Upper lobe of left lung (tissue), 6 donors: Measurements from ENCODE around the gene BIN2. TPM values are rescaled to one million over a fixed set of nuclear protein-coding genes. Genes with fewer than 3 reads are reported as not detected.

ENCODE experiments used
- ATAC-seq, 2 donors: fragments of 200-7000 bp; cut with Tn5 transposase; one replicate each; pipeline ENCODE4 v1.9.1; 2022; ENCODE audit warnings: mild to moderate bottlenecking in 2 of 2, moderate library complexity in 2 of 2; ENCODE audit not compliant: low FRiP score in 2 of 2
- DNase-seq, 2 donors: peaks; one replicate each; pipeline ENCODE4 v3.0.0-alpha.2; 2019 to 2020
- H3K27ac ChIP-seq, 4 donors: fragments of 200-600 bp; sonication (generic); one replicate each; pipeline ENCODE4 v1.5.1; 2016 to 2019
- H3K27me3 ChIP-seq, 4 donors: fragments of 200-600 bp; sonication (generic); one replicate each; pipeline ENCODE4 v1.5.1; 2017 to 2019
- H3K36me3 ChIP-seq, 4 donors: fragments of 200-600 bp; sonication (generic); one replicate each; pipeline ENCODE4 v1.5.1; 2016 to 2019
- H3K4me1 ChIP-seq, 4 donors: fragments of 200-600 bp; sonication (generic); one replicate each; pipeline ENCODE4 v1.5.1; 2018 to 2019
- H3K4me3 ChIP-seq, 4 donors: fragments of 200-600 bp; sonication (generic); one replicate each; pipeline ENCODE4 v1.5.1; 2017 to 2019; ENCODE audit warnings: mild to moderate bottlenecking in 2 of 4, moderate library complexity in 1 of 4
- H3K9me3 ChIP-seq, 4 donors: fragments of 200-600 bp; sonication (generic); one replicate each; pipeline ENCODE4 v1.5.1; 2018 to 2019
- CTCF ChIP-seq, 6 experiments: fragments of 450-650 bp in 4 of 6; fragments of 200-600 bp in 2 of 6; sonication (generic) in 2 of 6; IDR thresholded peaks; one replicate each; pipeline ENCODE4 v1.5.1; 2016 to 2019; ENCODE audit warnings: antibody characterized with exemption in 6 of 6
- EP300 ChIP-seq, 4 donors: sonication (generic); formaldehyde crosslinking; IDR thresholded peaks; one replicate each; pipeline ENCODE4 v1.5.1; 2017; ENCODE audit warnings: antibody characterized with exemption in 4 of 4, control low read depth in 2 of 4
- POLR2A ChIP-seq, 4 donors: fragments of 450-650 bp; IDR thresholded peaks; one replicate each; pipeline ENCODE4 v1.5.1; 2016 to 2017; ENCODE audit warnings: antibody characterized with exemption in 4 of 4, mild to moderate bottlenecking in 2 of 4
- POLR2AphosphoS5 ChIP-seq, 2 donors: sonication (generic); formaldehyde crosslinking; IDR thresholded peaks; one replicate each; pipeline ENCODE4 v1.5.1; 2017; ENCODE audit warnings: antibody characterized with exemption in 2 of 2
- WGBS, 2 donors: methylation state at CpG; one replicate each; pipeline ENCODE4 v1.1.5; 2017 to 2018; 5-methylcytosine and 5-hydroxymethylcytosine counted together
- total RNA-seq, 6 donors: library from RNA; depleted of rRNA in 4 of 6; stranded (reverse); fragments of >200 nt in 4 of 6; gene quantifications; one replicate each; pipeline versions ENCODE4 v1.1.0 to v1.2.1, GENCODE V29; 2016 to 2021
- donor health status: DM: no; HTN: no; CAD: no; lungs with moderate emphysema.
- donor health status: DM: no; HTN: yes; CAD: no; lungs with severe emphysema.

BIN2 gene
- total RNA-seq, 6 donors from 2014 or later: 16.5 to 54.5 (median 30.6) TPM

- ATAC-seq: peak in 1 of 2 donors; percentile 28
- H3K27ac ChIP-seq: peak overlapping the region; percentile 100
- H3K36me3 ChIP-seq: peaks cover 17 to 33% (median 29%) of the 10 kb centered on the region in 4 donors
- DNase-seq: peak in 1 of 2 donors; percentile 61
- H3K4me3 ChIP-seq: peak overlapping the region; percentile 57 to 91 (median 85)
- H3K27me3 ChIP-seq: no peaks in the 10 kb centered on the region
- H3K4me1 ChIP-seq: peaks cover 30 to 42% (median 39%) of the 10 kb centered on the region in 4 donors
- no peak for TF ChIP-seq POLR2A (IDR thresholded peaks at IDR 0.05)
- no peak for TF ChIP-seq EP300 (IDR thresholded peaks at IDR 0.05)
- no peak for TF ChIP-seq CTCF (IDR thresholded peaks at IDR 0.05)
- TF ChIP-seq POLR2AphosphoS5 (IDR thresholded peaks at IDR 0.05): no peak
- 9 to 11% methylated on average over 10 of the region's 10 CpGs for WGBS, 2 donors
- no peaks in the 10 kb centered on the region for H3K9me3 ChIP-seq
Observed at GRCh38 chr12:51238037-51238509, 85.9 kb downstream of the BIN2 start.

- H3K27ac ChIP-seq: no peak overlapping the region
- DNase-seq (no peak), ATAC-seq (no peak)
- H3K9me3 ChIP-seq: no peaks in the 10 kb centered on the region
- H3K4me1 ChIP-seq: peaks cover 0 to 7% (median 6%) of the 10 kb centered on the region in 4 donors
- TF ChIP-seq CTCF (IDR thresholded peaks at IDR 0.05) (no peak), POLR2A (IDR thresholded peaks at IDR 0.05) (no peak), EP300 (IDR thresholded peaks at IDR 0.05) (no peak), POLR2AphosphoS5 (IDR thresholded peaks at IDR 0.05) (no peak)
- H3K4me3 ChIP-seq: no peak overlapping the region
- 53 to 72% methylated on average over 5 of the region's 5 CpGs for WGBS, 2 donors
- no peaks in the 10 kb centered on the region for H3K27me3 ChIP-seq
- H3K36me3 ChIP-seq: no peaks in the 10 kb centered on the region
Observed at GRCh38 chr12:51234530-51234929, 89.4 kb downstream of the BIN2 start.

- Histone ChIP-seq H3K4me3 (no peak overlapping the region), H3K27ac (no peak overlapping the region), H3K4me1 (peaks cover 0 to under 1% (median 0%) of the 10 kb centered on the region in 4 donors), H3K27me3 (no peaks in the 10 kb centered on the region), H3K9me3 (no peaks in the 10 kb centered on the region), H3K36me3 (no peaks in the 10 kb centered on the region)
- TF ChIP-seq CTCF (IDR thresholded peaks at IDR 0.05): no peak
- no peak for TF ChIP-seq POLR2A (IDR thresholded peaks at IDR 0.05)
- no peak for TF ChIP-seq POLR2AphosphoS5 (IDR thresholded peaks at IDR 0.05)
- no peak for TF ChIP-seq EP300 (IDR thresholded peaks at IDR 0.05)
- ATAC-seq (no peak), DNase-seq (no peak)
Observed at GRCh38 chr12:51232642-51233041, 91.3 kb downstream of the BIN2 start.

Other genes with a start within 250 kb of the BIN2 start
- 10 to 100 TPM; 20.3 to 29.6 (median 23.5) TPM for gene CSRNP2, start 240.6 kb downstream of the BIN2 start, total RNA-seq
- 10 to 100 TPM in 5 of 6 donors, 1 to 10 TPM in 1; 9.6 to 23.3 (median 20.0) TPM for gene TFCP2, start 151.0 kb downstream of the BIN2 start, total RNA-seq
- 10 to 100 TPM in 4 of 6 donors, 1 to 10 TPM in 2; 6.8 to 28.3 (median 12.9) TPM for gene POU6F1, start 106.1 kb downstream of the BIN2 start, total RNA-seq
- gene DAZAP2, start 85.3 kb downstream of the BIN2 start, total RNA-seq: 100 to 1,000 TPM; 182 to 492 (median 236) TPM
- 10 to 100 TPM; 25.1 to 58.2 (median 28.8) TPM for gene SMAGP, start 53.8 kb downstream of the BIN2 start, total RNA-seq
- gene CELA1, start 22.5 kb upstream of the BIN2 start, total RNA-seq: not detected
- gene GALNT6, start 67.2 kb upstream of the BIN2 start, total RNA-seq: 10 to 100 TPM in 5 of 6 donors, 1 to 10 TPM in 1; 8.3 to 56.6 (median 21.3) TPM
- 10 to 100 TPM in 1 of 6 donors, 1 to 10 TPM in 5; 2.3 to 13.5 (median 7.4) TPM for gene SLC4A8, start 100.7 kb upstream of the BIN2 start, total RNA-seq